Ishikawa (cell line): ENCODE data around the gene CES2.

Experiments used
- CEBPB ChIP-seq: IDR thresholded peaks from 2 replicates; pipeline ENCODE4 v1.6.1; 2012
- CREB1 ChIP-seq: IDR thresholded peaks from 2 replicates; pipeline ENCODE4 v1.6.1; 2012; ENCODE audit warnings: low read depth
- EP300 ChIP-seq: IDR thresholded peaks from 2 replicates; pipeline ENCODE4 v1.6.1; 2012; ENCODE audit warnings: borderline replicate concordance
- FOXM1 ChIP-seq: IDR thresholded peaks from 2 replicates; pipeline ENCODE4 v1.6.1; 2012; ENCODE audit warnings: low read depth, borderline replicate concordance
- NFIC ChIP-seq: IDR thresholded peaks from 2 replicates; pipeline ENCODE4 v1.6.1; 2012
- RAD21 ChIP-seq: IDR thresholded peaks from 2 replicates; pipeline ENCODE4 v1.6.1; 2012; ENCODE audit warnings: low read depth
- TAF1 ChIP-seq: IDR thresholded peaks from 2 replicates; pipeline ENCODE4 v1.6.1; 2012; ENCODE audit warnings: low read depth, mild to moderate bottlenecking
- TCF12 ChIP-seq: IDR thresholded peaks from 2 replicates; pipeline ENCODE4 v1.6.1; 2012; ENCODE audit warnings: low read depth
- YY1 ChIP-seq: IDR thresholded peaks from 2 replicates; pipeline ENCODE4 v1.6.1; 2012; ENCODE audit warnings: low read depth
- TF ChIP-seq, protein P1 (sequence below): IDR thresholded peaks from 2 replicates; pipeline ENCODE4 v1.6.1; 2012
- TF ChIP-seq, protein P2 (sequence below): IDR thresholded peaks from 2 replicates; pipeline ENCODE4 v1.6.1; 2012; ENCODE audit warnings: low read depth, mild to moderate bottlenecking

DNA sequence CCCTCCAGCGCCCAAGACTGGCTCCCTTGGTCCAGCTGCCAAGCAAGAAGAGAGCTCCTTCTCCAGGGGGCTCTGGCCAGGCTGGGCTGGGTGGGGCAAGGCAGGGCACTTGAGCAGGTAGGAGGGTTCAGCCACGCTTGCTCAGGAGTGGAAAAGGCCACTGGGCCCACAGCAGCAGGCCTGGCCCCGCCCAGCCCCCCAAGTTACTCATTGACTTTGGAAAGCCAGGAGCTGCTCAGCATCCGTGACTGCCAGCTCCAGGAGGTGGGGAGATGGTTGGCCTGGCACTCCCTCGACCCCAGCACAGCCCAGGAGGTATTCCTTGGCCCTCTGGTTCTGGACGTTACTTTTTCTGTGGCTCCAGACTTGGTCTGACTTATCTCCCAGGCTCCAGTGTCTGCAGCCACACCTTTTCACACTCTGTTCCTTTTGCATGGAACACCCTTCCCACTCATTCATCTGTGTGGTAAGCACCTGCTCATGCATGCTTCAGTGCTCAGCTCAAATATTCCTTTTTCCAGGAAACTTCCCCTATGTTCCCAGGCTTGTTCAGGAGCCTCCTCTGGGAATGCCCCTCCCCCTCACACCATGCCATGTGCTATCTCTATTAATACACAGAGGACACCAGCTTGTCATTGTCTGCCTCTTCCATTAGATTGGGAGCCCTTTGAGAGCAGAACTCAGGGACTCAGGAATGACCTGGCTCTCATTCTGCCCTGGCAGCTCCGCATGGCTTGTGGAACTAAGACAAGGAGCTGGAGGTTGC is 16.3 kb upstream of the CES2 start, which contains the start of gene CDH16:
- no peak for TF ChIP-seq TAF1
- TF ChIP-seq CREB1: no peak
- TF ChIP-seq, protein P1, sequence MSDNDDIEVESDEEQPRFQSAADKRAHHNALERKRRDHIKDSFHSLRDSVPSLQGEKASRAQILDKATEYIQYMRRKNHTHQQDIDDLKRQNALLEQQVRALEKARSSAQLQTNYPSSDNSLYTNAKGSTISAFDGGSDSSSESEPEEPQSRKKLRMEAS: no peak
- TF ChIP-seq, protein P2, sequence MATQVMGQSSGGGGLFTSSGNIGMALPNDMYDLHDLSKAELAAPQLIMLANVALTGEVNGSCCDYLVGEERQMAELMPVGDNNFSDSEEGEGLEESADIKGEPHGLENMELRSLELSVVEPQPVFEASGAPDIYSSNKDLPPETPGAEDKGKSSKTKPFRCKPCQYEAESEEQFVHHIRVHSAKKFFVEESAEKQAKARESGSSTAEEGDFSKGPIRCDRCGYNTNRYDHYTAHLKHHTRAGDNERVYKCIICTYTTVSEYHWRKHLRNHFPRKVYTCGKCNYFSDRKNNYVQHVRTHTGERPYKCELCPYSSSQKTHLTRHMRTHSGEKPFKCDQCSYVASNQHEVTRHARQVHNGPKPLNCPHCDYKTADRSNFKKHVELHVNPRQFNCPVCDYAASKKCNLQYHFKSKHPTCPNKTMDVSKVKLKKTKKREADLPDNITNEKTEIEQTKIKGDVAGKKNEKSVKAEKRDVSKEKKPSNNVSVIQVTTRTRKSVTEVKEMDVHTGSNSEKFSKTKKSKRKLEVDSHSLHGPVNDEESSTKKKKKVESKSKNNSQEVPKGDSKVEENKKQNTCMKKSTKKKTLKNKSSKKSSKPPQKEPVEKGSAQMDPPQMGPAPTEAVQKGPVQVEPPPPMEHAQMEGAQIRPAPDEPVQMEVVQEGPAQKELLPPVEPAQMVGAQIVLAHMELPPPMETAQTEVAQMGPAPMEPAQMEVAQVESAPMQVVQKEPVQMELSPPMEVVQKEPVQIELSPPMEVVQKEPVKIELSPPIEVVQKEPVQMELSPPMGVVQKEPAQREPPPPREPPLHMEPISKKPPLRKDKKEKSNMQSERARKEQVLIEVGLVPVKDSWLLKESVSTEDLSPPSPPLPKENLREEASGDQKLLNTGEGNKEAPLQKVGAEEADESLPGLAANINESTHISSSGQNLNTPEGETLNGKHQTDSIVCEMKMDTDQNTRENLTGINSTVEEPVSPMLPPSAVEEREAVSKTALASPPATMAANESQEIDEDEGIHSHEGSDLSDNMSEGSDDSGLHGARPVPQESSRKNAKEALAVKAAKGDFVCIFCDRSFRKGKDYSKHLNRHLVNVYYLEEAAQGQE: no peak
- no peak for TF ChIP-seq EP300
- no peak for TF ChIP-seq NFIC
- no peak for TF ChIP-seq YY1
- no peak for TF ChIP-seq FOXM1
- TF ChIP-seq CEBPB: no peak
- no peak for TF ChIP-seq RAD21
- no peak for TF ChIP-seq TCF12
